Measurements from ENCODE around the gene CTRL.

GRCh38 chr16:67977005-67977404, 45.3 kb upstream of the CTRL start:
- TF ChIP-seq POLR2AphosphoS5 (IDR thresholded peaks at IDR 0.05) (no peak), CTCF (IDR thresholded peaks at IDR 0.05) (no peak)

Data from prostate gland (tissue), 2 donors.